Nucleus accumbens (tissue), 56 donors: ENCODE data around the gene PPP1R12B.
A peak's percentile ranks its signal among the peaks of the same experiment; 100 is the strongest.
"Not testable (repeated sequence)": the region's sequence is repeated elsewhere in the genome, so short reads cannot be mapped to it uniquely, and the experiment has no call there.

Experiments
- DNase-seq, 56 donors: peaks; one replicate each; lab custom pipeline; 2025; lab: John Stamatoyannopoulos, UW

PPP1R12B gene

GRCh38 chr1:202546377-202546776, 197.9 kb downstream of the PPP1R12B start:
- not testable (repeated sequence) for DNase-seq

DNA sequence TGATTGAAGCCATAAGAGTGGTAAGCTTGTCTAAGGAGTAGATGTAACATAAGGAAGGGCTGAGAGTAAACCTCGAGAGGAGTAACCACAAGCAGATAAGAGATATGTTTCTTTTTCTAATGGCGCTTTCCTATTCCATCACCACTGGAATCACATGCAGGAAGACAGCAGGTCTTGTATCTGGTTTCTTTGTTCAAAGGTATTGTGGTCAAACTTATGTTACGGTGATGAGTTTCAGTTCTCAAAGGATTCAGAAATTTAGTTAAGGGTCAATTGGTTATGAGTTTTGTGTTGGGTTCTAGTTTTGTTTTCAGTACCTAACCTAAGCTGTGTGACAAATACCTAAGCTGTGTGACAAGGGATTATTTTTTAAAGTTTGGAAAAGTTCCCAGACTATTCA, 198.3 kb downstream of the PPP1R12B start:
- not testable (repeated sequence) for DNase-seq

DNA sequence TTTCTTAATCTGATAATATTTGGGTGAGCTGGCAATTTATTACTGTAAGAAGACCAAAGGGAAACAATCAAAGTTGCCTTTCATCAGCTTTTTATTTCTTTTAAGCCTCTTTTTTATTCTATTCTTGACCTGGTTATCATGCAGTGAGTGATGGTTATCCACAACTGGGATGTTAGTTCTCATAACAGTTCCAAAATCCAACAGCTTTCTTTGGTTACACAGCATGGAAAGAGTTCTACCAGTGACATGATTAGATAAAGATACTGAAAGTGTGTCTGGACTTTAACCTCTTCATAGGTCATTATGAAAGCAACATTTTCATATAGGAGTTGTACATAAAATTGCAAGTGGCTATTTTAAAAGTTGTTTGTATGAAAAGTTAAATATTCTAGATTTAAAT, 198.7 kb downstream of the PPP1R12B start:
- no peak for DNase-seq

DNA sequence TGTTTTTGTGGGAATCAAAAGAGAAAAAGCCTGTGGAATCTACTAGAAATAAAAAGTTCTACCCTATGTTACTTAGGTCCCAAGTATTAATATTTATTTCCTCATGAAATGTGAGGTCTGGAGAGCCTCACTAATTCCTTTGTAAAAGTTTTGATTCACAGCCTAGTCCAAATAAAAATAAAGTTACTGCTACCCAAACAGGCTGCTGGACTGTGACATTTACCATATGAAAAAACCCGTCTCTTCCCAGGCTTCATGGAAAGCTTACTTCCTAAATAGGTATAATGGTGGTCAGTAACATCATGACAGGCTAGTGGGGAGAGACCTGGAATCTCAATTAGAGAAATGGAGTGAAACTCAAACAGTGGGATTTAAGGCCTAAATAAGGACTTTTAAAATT, 201.6 kb downstream of the PPP1R12B start:
- DNase-seq, result not testable (repeated sequence)

- no peak for DNase-seq
Measured at GRCh38 chr1:202551683-202552082, 203.2 kb downstream of the PPP1R12B start.

GRCh38 chr1:202552615-202553014, 204.1 kb downstream of the PPP1R12B start:
- not testable (repeated sequence) for DNase-seq

DNA sequence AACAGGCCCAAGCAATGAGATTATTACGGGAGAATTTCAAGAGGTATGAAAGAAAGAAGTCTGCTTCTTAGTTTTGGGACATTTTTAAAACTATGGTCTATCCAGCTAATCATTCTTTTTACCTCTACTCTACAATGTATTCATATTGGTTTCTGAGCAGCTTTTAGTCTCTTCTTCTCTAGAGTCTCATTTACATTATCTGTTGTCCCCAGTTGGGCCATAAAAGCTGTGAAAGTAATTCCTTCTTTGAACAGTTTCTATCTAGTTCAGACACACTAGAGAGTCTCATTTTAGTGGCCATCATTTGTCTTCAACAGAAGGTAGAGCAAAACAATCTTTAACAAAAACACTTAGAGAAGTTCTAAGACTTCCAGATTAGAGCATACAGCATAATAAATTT, 204.6 kb downstream of the PPP1R12B start:
- DNase-seq, result not testable (repeated sequence)

DNA sequence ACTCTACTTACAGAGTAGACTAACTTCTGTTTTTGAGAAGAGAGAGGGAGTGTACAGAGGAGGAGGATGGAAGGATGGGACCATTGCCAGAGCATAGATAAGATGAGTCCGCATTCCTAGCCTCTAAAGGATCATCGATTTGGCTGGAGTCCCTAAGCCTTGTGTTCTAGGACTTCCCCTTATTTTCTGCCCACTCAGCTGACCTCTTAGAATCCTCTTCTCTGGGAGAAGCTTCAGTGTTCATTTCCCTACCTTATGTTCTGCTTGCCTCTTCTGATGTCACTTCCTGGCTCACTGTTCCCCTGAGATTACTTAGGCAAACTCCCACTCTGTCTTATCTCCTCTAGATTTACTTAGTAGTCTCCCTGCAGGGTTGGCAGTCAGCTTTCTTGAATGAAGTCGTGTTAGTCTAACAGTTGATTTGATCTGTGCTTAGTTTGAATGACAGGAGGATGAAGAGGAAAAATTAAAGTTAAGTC, 205.1 kb downstream of the PPP1R12B start:
- DNase-seq, result peak in 1 of 56 donors; percentile 23

DNA sequence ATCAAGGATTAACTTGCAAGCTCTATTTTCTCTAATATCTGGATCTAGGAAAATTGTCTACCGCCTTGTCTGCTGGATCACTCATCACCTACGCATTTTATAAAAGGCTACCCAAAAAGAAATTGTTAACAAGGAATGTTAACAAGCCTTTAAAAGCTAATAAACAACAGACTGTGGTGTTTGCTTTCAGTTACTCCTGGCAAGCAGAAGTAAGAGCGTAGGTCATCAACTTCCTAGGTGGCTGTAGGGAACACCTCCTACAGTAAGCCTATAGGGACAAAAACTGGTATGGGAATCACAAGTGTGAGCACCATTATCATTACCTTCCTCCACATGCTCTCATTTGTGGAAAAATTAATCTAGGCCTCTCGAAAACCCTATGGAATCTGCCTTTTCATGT, 206.1 kb downstream of the PPP1R12B start:
- not testable (repeated sequence) for DNase-seq

DNA sequence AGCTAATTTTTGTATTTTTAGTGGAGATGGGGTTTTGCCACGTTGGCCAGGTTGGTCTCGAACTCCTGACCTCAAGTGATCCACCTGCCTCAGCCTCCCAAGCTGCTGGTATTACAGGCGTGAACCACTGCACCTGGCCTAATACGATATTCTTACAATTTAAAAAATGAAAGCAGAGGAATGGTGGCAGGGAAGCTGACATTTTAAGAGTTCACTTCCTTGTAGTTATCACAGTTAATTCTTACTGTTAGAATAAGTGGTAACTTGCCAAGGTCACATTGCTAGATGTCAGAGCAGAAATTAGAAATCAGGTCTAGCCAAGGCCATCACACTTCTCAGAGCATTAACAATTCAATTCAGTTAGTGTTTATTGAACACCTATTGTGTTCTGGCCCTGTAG, 207.5 kb downstream of the PPP1R12B start:
- not testable (repeated sequence) for DNase-seq

DNA sequence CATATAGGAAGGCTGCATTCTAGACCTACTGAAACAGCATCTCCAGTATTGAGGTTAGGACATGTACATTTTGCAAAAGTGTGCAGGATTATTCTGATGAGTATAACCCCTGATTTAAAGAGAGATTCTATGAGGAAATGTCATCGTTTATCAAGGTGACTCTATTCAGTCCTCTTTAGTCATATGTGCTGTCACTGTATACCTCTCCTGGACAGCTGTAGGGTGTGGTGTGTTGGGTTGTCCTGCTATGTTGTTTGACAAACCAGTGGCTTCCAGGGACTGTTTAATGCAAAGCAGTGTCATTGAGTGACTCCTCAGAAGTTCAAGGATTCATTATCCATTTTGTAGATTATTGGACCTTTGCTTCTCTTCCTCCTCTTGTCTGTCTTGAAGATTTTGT, 209.2 kb downstream of the PPP1R12B start:
- DNase-seq, result not testable (repeated sequence)

- DNase-seq, result no peak
Measured at GRCh38 chr1:202561240-202561639, 212.7 kb downstream of the PPP1R12B start.

GRCh38 chr1:202561726-202562443, 213.4 kb downstream of the PPP1R12B start:
- DNase-seq, result no peak

DNA sequence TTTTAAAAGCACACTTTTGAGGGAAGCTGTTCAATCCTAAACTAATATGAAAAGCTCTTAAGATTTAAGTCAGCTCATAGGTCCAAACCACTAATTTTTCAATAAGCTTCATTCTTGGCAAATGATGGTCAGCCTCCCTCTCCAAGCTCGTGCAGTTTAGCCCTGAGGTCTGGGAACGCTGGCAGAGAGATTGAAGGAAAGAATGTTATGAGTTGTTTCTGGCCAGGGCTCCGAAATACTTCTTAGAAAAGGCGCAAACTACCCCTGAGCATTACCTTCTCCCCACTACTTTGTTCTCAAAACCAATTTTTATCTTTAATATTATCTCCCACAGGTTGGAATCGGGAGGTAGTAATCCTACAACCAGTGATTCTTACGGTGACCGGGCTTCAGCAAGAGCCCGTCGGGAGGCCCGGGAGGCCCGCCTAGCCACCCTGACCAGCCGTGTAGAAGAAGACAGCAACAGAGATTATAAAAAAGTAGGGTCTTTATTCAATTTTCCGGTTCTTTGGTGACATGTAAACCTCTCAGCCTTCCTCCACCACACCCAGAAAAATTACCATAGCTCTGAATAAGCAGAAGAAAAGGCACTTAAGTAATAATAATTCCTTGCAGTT, 214.1 kb downstream of the PPP1R12B start:
- no peak for DNase-seq

GRCh38 chr1:202563818-202564217, 215.3 kb downstream of the PPP1R12B start:
- no peak for DNase-seq

GRCh38 chr1:202564958-202565495, 216.5 kb downstream of the PPP1R12B start:
- no peak for DNase-seq

DNA sequence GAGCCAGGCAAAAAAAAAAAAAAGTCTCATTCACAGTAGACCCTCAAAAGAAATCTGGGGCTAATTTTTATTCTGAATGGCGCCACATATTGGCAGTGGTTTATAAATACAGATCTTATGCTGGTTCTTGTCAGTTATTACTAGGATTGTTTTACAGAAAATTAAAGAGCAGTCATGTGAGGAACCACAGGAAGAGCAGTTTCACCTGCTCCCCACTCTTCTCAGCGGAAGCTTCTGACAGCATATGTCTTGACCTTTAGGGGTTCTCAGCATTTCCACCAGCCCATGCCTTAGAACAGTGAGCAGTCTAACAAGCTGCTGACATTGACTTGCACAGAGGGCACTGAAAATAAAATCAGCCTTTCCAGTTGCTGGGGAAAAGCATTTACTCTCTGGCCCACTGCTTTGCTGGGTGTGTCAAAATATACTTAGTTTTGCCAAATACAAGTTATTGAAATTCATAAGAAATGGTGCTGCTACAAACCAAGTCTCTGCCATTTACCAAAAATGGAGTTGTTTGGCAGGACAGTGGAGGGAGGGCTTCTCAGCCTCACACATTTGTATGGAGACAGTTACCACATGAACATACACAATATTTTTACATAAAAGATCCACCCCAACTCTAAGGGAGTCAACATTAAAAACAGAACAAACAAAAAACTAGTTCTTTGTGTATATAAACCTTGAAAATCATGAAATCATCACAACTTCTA, 217.5 kb downstream of the PPP1R12B start:
- no peak for DNase-seq

GRCh38 chr1:202567738-202568137, 219.2 kb downstream of the PPP1R12B start:
- no peak for DNase-seq

- no peak for DNase-seq
Measured at GRCh38 chr1:202568410-202568809, 219.9 kb downstream of the PPP1R12B start.

DNA sequence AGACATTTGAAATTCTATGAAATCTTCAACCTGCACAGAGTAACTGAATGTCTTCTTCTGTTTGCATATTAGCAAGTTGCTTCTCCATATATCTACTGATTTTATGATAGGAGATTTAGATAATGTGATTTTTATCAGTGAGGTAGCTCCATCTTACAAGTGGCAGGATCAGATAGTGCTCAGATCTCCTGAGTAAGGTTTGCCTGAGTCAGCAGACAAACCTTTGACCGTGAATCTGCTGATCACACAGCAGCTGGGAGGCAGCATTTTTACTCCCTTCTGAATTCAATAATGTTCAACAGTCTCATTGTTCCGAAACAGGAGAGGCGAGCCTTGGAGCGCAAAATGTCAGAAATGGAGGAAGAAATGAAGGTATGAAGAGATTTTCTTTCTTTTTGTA, 220.3 kb downstream of the PPP1R12B start:
- DNase-seq, result no peak
